HepG2 (cell line): Measurements from ENCODE around the gene PATL2. TPM values are rescaled to one million over a fixed set of nuclear protein-coding genes. Genes with fewer than 3 reads are reported as not detected.

Experiments used
- AKAP8 ChIP-seq: sonication (generic); formaldehyde crosslinking; IDR thresholded peaks from 2 replicates; pipeline ENCODE4 v1.5.1; 2020; ENCODE audit warnings: mild to moderate bottlenecking, missing genetic modification reagents
- FOXP1 ChIP-seq, 2 experiments: fragments of 450-650 bp in 1 of 2; IDR thresholded peaks; 2 replicates each; pipeline ENCODE4 v1.6.1; 2017 to 2018; ENCODE audit warnings: antibody characterized with exemption in 1 of 2
- GABPB1 ChIP-seq: IDR thresholded peaks from 2 replicates; pipeline ENCODE4 v1.6.1; 2016; ENCODE audit warnings: mild to moderate bottlenecking, missing genetic modification reagents, moderate library complexity, missing compliant biosample characterization
- HCFC1 ChIP-seq: fragments of 150-350 bp; IDR thresholded peaks from 2 replicates; pipeline ENCODE4 v1.6.1; 2014; ENCODE audit warnings: low read depth, low read length
- KDM4B ChIP-seq: sonication (generic); formaldehyde crosslinking; IDR thresholded peaks from 2 replicates; pipeline ENCODE4 v1.4.0; 2020; ENCODE audit warnings: missing genetic modification reagents
- MAZ ChIP-seq, 2 experiments: sonication (generic) in 1 of 2; formaldehyde crosslinking in 1 of 2; IDR thresholded peaks; 2 replicates each; pipeline versions ENCODE4 v1.5.0 to v1.6.1; 2012 to 2020; ENCODE audit warnings: low read depth in 2 of 2, mild to moderate bottlenecking in 2 of 2, borderline replicate concordance in 1 of 2, improper control_type of control experiment in 1 of 2, low read length in 1 of 2, missing genetic modification reagents in 1 of 2, moderate library complexity in 1 of 2
- NFIC ChIP-seq: IDR thresholded peaks from 2 replicates; pipeline ENCODE4 v1.6.1; 2012; ENCODE audit warnings: mild to moderate bottlenecking, low read length, inconsistent platforms
- RAD51 ChIP-seq: fragments of 450-650 bp; IDR thresholded peaks from 2 replicates; pipeline ENCODE4 v1.6.1; 2016; ENCODE audit warnings: borderline replicate concordance
- ZBTB34 ChIP-seq: sonication (generic); formaldehyde crosslinking; IDR thresholded peaks from 2 replicates; pipeline ENCODE4 v1.8.0; 2022; ENCODE audit warnings: mild to moderate bottlenecking, missing genetic modification reagents
- ZNF12 ChIP-seq: sonication (generic); formaldehyde crosslinking; IDR thresholded peaks from 2 replicates; pipeline ENCODE4 v1.5.0; 2020; ENCODE audit warnings: missing genetic modification reagents
- ZNF343 ChIP-seq: sonication (generic); formaldehyde crosslinking; IDR thresholded peaks from 2 replicates; pipeline ENCODE4 v1.4.0; 2020; ENCODE audit warnings: mild to moderate bottlenecking, missing genetic modification reagents
- ZNF589 ChIP-seq: sonication (generic); formaldehyde crosslinking; conservative IDR thresholded peaks from 2 replicates; pipeline ENCODE4 v1.8.0; 2022; ENCODE audit warnings: mild to moderate bottlenecking, moderate library complexity, missing genetic modification reagents
- ZNF614 ChIP-seq: IDR thresholded peaks from 2 replicates; pipeline ENCODE4 v1.6.1; 2018; ENCODE audit warnings: missing biosample characterization, missing genetic modification reagents, inconsistent platforms, borderline replicate concordance
- polyA plus RNA-seq, 8 experiments: library from polyadenylated mRNA; depleted of rRNA in 3 of 8; stranded (reverse) in 7 of 8; unstranded in 1 of 8; fragments of >200 nt; fragmentation: Illumina TruSeq in 4 of 8; extraction: Trizol in 4 of 8; gene quantifications; 2 replicates each; pipeline versions ENCODE4 v1.2.1 to v1.2.3, GENCODE V29; 2011 to 2016; ENCODE audit warnings: low read depth in 4 of 8, missing spikeins in 1 of 8, mixed read lengths in 1 of 8; ENCODE audit not compliant: insufficient read depth in 1 of 8
- total RNA-seq, 5 experiments: library from RNA; depleted of rRNA; stranded (reverse); fragments of >200 nt; fragmentation: Illumina TruSeq; extraction: Trizol; gene quantifications; 2 replicates each; pipeline ENCODE4 v1.2.3, GENCODE V29; 2016; ENCODE audit warnings: low read depth in 1 of 5
- TF ChIP-seq, protein P1 (sequence below), 2 experiments: sonication (generic) in 1 of 2; formaldehyde crosslinking in 1 of 2; IDR thresholded peaks; 2 replicates each; pipeline versions ENCODE4 v1.6.1 to v1.9.0; 2014 to 2022; ENCODE audit warnings: antibody characterized with exemption in 1 of 2, borderline replicate concordance in 1 of 2, inconsistent platforms in 1 of 2, low read depth in 1 of 2, missing genetic modification reagents in 1 of 2
- TF ChIP-seq, protein P2 (sequence below): sonication (generic); formaldehyde crosslinking; IDR thresholded peaks from 2 replicates; pipeline ENCODE4 v1.4.0; 2020; ENCODE audit warnings: missing genetic modification reagents, mild to moderate bottlenecking, borderline replicate concordance
- TF ChIP-seq, protein P3 (sequence below): sonication (generic); formaldehyde crosslinking; IDR thresholded peaks from 2 replicates; pipeline ENCODE4 v1.9.0; 2021; ENCODE audit warnings: missing genetic modification reagents, borderline replicate concordance

Gene PATL2
- total and polyA plus RNA-seq, 2 of the 13 experiments (the other 11 are each of a cell fraction or from before 2014, with no cell fraction given), result 0.15 to 0.53 TPM

DNA sequence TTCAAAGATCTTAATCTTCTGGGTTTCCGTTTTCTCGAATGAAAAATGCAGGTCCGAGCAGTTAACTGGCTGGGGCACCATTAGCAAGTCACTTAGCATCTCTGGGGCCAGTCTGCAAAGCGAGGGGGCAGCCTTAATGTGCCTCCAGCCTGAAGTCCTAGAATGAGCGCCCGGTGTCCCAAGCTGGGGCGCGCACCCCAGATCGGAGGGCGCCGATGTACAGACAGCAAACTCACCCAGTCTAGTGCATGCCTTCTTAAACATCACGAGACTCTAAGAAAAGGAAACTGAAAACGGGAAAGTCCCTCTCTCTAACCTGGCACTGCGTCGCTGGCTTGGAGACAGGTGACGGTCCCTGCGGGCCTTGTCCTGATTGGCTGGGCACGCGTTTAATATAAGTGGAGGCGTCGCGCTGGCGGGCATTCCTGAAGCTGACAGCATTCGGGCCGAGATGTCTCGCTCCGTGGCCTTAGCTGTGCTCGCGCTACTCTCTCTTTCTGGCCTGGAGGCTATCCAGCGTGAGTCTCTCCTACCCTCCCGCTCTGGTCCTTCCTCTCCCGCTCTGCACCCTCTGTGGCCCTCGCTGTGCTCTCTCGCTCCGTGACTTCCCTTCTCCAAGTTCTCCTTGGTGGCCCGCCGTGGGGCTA is at the start of gene PATL2, which contains the start of gene B2M (continued):
- TF ChIP-seq ZNF12 (CRISPR knock-in tag) (no peak), NFIC (no peak), MAZ (IDR thresholded peaks at IDR 0.05; ENCODE audit: borderline replicate concordance, low read depth, low read length) (no peak), MAZ (CRISPR knock-in tag; IDR thresholded peaks at IDR 0.05; ENCODE audit: low read depth) (peak; percentile 81; the same call in 1 of the 2 replicates), FOXP1 (IDR thresholded peaks at IDR 0.05) (no peak), FOXP1 (CRISPR knock-in tag; IDR thresholded peaks at IDR 0.05) (no peak), GABPB1 (CRISPR knock-in tag) (0 out of 2 replicates have a peak, but pooled peaks have one; percentile 49), KDM4B (CRISPR knock-in tag) (0 out of 2 replicates have a peak, but pooled peaks have one; percentile 70), ZNF589 (CRISPR knock-in tag) (no peak), ZNF614 (CRISPR knock-in tag) (peak; percentile 53; the same call in 1 of the 2 replicates), RAD51 (no peak), ZBTB34 (CRISPR knock-in tag) (0 out of 2 replicates have a peak, but pooled peaks have one; percentile 11), ZNF343 (CRISPR knock-in tag) (0 out of 2 replicates have a peak, but pooled peaks have one; percentile 44), HCFC1 (no peak), AKAP8 (CRISPR knock-in tag) (no peak)
- TF ChIP-seq, protein P1, sequence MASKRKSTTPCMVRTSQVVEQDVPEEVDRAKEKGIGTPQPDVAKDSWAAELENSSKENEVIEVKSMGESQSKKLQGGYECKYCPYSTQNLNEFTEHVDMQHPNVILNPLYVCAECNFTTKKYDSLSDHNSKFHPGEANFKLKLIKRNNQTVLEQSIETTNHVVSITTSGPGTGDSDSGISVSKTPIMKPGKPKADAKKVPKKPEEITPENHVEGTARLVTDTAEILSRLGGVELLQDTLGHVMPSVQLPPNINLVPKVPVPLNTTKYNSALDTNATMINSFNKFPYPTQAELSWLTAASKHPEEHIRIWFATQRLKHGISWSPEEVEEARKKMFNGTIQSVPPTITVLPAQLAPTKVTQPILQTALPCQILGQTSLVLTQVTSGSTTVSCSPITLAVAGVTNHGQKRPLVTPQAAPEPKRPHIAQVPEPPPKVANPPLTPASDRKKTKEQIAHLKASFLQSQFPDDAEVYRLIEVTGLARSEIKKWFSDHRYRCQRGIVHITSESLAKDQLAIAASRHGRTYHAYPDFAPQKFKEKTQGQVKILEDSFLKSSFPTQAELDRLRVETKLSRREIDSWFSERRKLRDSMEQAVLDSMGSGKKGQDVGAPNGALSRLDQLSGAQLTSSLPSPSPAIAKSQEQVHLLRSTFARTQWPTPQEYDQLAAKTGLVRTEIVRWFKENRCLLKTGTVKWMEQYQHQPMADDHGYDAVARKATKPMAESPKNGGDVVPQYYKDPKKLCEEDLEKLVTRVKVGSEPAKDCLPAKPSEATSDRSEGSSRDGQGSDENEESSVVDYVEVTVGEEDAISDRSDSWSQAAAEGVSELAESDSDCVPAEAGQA (IDR thresholded peaks at IDR 0.05; ENCODE audit: low read depth), result no peak; the same call in 1 of the 2 replicates
- TF ChIP-seq, protein P1 (CRISPR knock-in tag; IDR thresholded peaks at IDR 0.05; ENCODE audit: borderline replicate concordance), result no peak
- TF ChIP-seq, protein P2, sequence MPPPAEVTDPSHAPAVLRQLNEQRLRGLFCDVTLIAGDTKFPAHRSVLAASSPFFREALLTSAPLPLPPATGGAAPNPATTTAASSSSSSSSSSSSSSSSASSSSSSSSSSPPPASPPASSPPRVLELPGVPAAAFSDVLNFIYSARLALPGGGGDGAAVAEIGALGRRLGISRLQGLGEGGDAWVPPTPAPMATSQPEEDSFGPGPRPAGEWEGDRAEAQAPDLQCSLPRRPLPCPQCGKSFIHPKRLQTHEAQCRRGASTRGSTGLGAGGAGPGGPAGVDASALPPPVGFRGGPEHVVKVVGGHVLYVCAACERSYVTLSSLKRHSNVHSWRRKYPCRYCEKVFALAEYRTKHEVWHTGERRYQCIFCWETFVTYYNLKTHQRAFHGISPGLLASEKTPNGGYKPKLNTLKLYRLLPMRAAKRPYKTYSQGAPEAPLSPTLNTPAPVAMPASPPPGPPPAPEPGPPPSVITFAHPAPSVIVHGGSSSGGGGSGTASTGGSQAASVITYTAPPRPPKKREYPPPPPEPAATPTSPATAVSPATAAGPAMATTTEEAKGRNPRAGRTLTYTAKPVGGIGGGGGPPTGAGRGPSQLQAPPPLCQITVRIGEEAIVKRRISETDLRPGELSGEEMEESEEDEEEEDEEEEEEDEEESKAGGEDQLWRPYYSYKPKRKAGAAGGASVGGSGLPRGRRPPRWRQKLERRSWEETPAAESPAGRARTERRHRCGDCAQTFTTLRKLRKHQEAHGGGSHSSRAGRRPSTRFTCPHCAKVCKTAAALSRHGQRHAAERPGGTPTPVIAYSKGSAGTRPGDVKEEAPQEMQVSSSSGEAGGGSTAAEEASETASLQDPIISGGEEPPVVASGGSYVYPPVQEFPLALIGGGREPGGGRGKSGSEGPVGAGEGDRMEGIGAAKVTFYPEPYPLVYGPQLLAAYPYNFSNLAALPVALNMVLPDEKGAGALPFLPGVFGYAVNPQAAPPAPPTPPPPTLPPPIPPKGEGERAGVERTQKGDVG (CRISPR knock-in tag), result no peak
- TF ChIP-seq, protein P3, sequence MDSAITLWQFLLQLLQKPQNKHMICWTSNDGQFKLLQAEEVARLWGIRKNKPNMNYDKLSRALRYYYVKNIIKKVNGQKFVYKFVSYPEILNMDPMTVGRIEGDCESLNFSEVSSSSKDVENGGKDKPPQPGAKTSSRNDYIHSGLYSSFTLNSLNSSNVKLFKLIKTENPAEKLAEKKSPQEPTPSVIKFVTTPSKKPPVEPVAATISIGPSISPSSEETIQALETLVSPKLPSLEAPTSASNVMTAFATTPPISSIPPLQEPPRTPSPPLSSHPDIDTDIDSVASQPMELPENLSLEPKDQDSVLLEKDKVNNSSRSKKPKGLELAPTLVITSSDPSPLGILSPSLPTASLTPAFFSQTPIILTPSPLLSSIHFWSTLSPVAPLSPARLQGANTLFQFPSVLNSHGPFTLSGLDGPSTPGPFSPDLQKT (CRISPR knock-in tag), result no peak
